Measurements from ENCODE around the gene GRSF1.

DNA sequence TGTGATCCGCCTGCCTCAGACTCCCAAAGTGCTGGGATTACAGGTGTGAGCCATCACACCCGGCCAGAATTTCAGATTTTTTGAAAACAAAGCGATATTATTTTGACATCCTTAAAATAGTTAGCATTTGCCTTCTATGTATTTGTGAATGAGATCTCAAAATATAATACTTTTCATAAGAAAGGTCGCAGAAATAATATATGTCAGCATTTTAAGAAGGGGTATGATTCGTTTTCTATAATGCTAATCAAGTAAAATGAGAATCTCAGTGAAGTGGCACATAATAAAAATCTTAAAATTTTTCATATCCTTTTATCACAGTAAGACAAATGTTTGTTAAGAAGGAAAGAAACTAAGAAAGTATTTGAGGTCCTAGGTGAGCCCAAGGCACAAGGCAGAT is 52.2 kb downstream of the GRSF1 start:
- TF ChIP-seq, protein P1, sequence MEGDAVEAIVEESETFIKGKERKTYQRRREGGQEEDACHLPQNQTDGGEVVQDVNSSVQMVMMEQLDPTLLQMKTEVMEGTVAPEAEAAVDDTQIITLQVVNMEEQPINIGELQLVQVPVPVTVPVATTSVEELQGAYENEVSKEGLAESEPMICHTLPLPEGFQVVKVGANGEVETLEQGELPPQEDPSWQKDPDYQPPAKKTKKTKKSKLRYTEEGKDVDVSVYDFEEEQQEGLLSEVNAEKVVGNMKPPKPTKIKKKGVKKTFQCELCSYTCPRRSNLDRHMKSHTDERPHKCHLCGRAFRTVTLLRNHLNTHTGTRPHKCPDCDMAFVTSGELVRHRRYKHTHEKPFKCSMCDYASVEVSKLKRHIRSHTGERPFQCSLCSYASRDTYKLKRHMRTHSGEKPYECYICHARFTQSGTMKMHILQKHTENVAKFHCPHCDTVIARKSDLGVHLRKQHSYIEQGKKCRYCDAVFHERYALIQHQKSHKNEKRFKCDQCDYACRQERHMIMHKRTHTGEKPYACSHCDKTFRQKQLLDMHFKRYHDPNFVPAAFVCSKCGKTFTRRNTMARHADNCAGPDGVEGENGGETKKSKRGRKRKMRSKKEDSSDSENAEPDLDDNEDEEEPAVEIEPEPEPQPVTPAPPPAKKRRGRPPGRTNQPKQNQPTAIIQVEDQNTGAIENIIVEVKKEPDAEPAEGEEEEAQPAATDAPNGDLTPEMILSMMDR (IDR thresholded peaks at IDR 0.05): no peak
- TF ChIP-seq POLR2A (IDR thresholded peaks at IDR 0.05): no peak
